Cardiac muscle cell (in vitro differentiated cells and primary cell): ENCODE data around the gene ST6GALNAC3. TPM values are rescaled to one million over a fixed set of nuclear protein-coding genes. Genes with fewer than 3 reads are reported as not detected.

Experiments used
- DNase-seq, 2 donors: peaks; one replicate each; pipeline versions ENCODE4 v3.0.0 to v3.0.0-alpha.2; 2010 to 2017; ENCODE audit warnings: low read depth in 1 of 2, low spot score in 1 of 2
- H3K27ac ChIP-seq: fragments of 200-600 bp; sonication (generic); 2 replicates; pipeline ENCODE4 v1.5.1; 2016
- H3K27me3 ChIP-seq: fragments of 200-600 bp; sonication (generic); 2 replicates; pipeline ENCODE4 v1.6.0; 2016; ENCODE audit warnings: control low read depth
- H3K36me3 ChIP-seq: fragments of 200-600 bp; sonication (generic); 2 replicates; pipeline ENCODE4 v1.5.1; 2016; ENCODE audit warnings: control low read depth
- H3K4me1 ChIP-seq: fragments of 200-600 bp; sonication (generic); 2 replicates; pipeline ENCODE4 v1.8.1; 2017; ENCODE audit warnings: low read depth, mild to moderate bottlenecking, mixed run types
- H3K4me3 ChIP-seq: fragments of 200-600 bp; sonication (generic); 2 replicates; pipeline ENCODE4 v1.5.1; 2016; ENCODE audit warnings: mild to moderate bottlenecking
- H3K9me3 ChIP-seq: fragments of 200-600 bp; sonication (generic); 2 replicates; pipeline ENCODE4 v1.5.1; 2017; ENCODE audit warnings: low read depth, mild to moderate bottlenecking, control low read depth
- polyA plus RNA-seq: library from polyadenylated mRNA; unstranded; fragments of >200 nt; fragmentation: Nextera tagmentation; extraction: Ambion mirVana; gene quantifications from 2 replicates; pipeline ENCODE4 v1.2.1, GENCODE V29; 2016
- total RNA-seq: library from RNA; depleted of rRNA; stranded (reverse); fragments of >200 nt; gene quantifications from 2 replicates; pipeline ENCODE4 v1.2.3, GENCODE V29; 2016
- TF ChIP-seq, protein P1 (sequence below): IDR thresholded peaks from 2 replicates; pipeline ENCODE4 v1.5.1; 2012; ENCODE audit warnings: low read depth, mild to moderate bottlenecking, low read length

The ST6GALNAC3 gene
- total and polyA plus RNA-seq, 2 experiments from 2014 or later = 10.4 to 14.8 TPM

GRCh38 chr1:76317299-76317900 lies 242.9 kb downstream of the ST6GALNAC3 start:
- no peak for DNase-seq
- Histone ChIP-seq H3K4me3 (no peak overlapping the region), H3K9me3 (no peaks in the 10 kb centered on the region), H3K27ac (no peak overlapping the region), H3K27me3 (no peaks in the 10 kb centered on the region), H3K4me1 (peaks cover 7% of the 10 kb centered on the region), H3K36me3 (no peaks in the 10 kb centered on the region)
- TF ChIP-seq, protein P1, sequence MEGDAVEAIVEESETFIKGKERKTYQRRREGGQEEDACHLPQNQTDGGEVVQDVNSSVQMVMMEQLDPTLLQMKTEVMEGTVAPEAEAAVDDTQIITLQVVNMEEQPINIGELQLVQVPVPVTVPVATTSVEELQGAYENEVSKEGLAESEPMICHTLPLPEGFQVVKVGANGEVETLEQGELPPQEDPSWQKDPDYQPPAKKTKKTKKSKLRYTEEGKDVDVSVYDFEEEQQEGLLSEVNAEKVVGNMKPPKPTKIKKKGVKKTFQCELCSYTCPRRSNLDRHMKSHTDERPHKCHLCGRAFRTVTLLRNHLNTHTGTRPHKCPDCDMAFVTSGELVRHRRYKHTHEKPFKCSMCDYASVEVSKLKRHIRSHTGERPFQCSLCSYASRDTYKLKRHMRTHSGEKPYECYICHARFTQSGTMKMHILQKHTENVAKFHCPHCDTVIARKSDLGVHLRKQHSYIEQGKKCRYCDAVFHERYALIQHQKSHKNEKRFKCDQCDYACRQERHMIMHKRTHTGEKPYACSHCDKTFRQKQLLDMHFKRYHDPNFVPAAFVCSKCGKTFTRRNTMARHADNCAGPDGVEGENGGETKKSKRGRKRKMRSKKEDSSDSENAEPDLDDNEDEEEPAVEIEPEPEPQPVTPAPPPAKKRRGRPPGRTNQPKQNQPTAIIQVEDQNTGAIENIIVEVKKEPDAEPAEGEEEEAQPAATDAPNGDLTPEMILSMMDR = no peak

- H3K27ac ChIP-seq = no peak overlapping the region
- TF ChIP-seq, protein P1 = peak; percentile 96
- no peak overlapping the region for H3K4me3 ChIP-seq
- H3K9me3 ChIP-seq = no peaks in the 10 kb centered on the region
- peak; percentile 60 to 89 for DNase-seq
- no peaks in the 10 kb centered on the region for H3K36me3 ChIP-seq
- H3K4me1 ChIP-seq = no peaks in the 10 kb centered on the region
- no peaks in the 10 kb centered on the region for H3K27me3 ChIP-seq
Observed at GRCh38 chr1:76330991-76331603, 256.6 kb downstream of the ST6GALNAC3 start.

- no peaks in the 10 kb centered on the region for H3K27me3 ChIP-seq
- DNase-seq = no peak
- no peaks in the 10 kb centered on the region for H3K4me1 ChIP-seq
- no peaks in the 10 kb centered on the region for H3K36me3 ChIP-seq
- TF ChIP-seq, protein P1 = no peak
- no peak overlapping the region for H3K27ac ChIP-seq
- no peaks in the 10 kb centered on the region for H3K9me3 ChIP-seq
- H3K4me3 ChIP-seq = no peak overlapping the region
Observed at GRCh38 chr1:76335882-76336281, 261.3 kb downstream of the ST6GALNAC3 start.

- Histone ChIP-seq H3K36me3 (no peaks in the 10 kb centered on the region), H3K27ac (no peak overlapping the region), H3K27me3 (no peaks in the 10 kb centered on the region), H3K4me1 (no peaks in the 10 kb centered on the region), H3K4me3 (no peak overlapping the region), H3K9me3 (no peaks in the 10 kb centered on the region)
- DNase-seq = peak; percentile 17 to 99
- TF ChIP-seq, protein P1 = no peak
Observed at GRCh38 chr1:76336931-76337371, 262.4 kb downstream of the ST6GALNAC3 start.

- H3K36me3 ChIP-seq = no peaks in the 10 kb centered on the region
- no peaks in the 10 kb centered on the region for H3K4me1 ChIP-seq
- H3K27me3 ChIP-seq = no peaks in the 10 kb centered on the region
- no peaks in the 10 kb centered on the region for H3K9me3 ChIP-seq
- TF ChIP-seq, protein P1 = no peak
- no peak for DNase-seq
- H3K27ac ChIP-seq = no peak overlapping the region
- no peak overlapping the region for H3K4me3 ChIP-seq
Observed at GRCh38 chr1:76337542-76338219, 263.1 kb downstream of the ST6GALNAC3 start.
